ENCODE data around the gene TCF7L1. TPM values are rescaled to one million over a fixed set of nuclear protein-coding genes. Genes with fewer than 3 reads are reported as not detected.

Gene TCF7L1
- total RNA-seq, 4 donors from 2014 or later, result 0.55 to 3.0 (median 1.8) TPM

DNA sequence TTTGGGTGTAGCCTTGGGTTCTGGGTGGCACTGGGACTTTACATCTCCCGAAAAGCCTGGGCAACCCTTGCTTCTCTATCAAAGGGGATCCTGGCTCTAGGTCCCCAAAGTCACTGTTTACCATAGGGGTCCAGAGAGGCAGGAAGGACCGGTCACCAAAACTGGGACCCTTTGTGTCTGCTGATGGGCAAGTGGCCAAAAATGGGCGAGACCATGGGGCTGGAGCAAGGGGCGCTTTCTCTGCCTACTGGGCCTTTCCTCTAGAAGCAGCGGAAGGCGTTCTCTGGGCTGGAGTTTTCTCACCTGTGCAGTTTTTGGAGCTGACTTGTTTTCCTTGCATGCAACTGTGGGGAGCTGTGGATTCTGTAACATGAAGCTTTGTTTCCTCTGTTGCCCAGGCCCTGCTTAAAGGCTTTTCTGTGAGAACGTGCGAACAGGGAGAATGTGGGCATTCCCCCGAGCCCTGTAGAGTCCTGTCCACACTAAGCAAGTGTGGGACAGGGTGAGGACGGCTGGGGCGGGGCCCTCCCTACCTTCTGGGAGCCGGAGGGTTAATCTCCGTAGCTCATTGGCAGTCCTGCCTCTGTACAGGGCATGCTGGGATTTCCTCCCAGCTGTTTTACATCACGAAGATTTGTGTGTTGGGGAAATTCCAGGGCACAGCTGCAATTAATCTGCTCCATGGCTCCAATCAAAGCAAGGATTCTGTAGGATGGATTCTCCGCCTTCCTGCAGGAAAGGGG lies 144.4 kb downstream of the TCF7L1 start:
- H3K27me3 ChIP-seq, result no peaks in the 10 kb centered on the region
- H3K9me3 ChIP-seq, result no peaks in the 10 kb centered on the region
- no peak overlapping the region for H3K4me3 ChIP-seq
- H3K27ac ChIP-seq, result peak overlapping the region; percentile 57
- H3K36me3 ChIP-seq, result no peaks in the 10 kb centered on the region
- TF ChIP-seq EP300 (IDR thresholded peaks at IDR 0.05), result no peak
- no peak for TF ChIP-seq POLR2A (IDR thresholded peaks at IDR 0.05)
- TF ChIP-seq, protein P1, sequence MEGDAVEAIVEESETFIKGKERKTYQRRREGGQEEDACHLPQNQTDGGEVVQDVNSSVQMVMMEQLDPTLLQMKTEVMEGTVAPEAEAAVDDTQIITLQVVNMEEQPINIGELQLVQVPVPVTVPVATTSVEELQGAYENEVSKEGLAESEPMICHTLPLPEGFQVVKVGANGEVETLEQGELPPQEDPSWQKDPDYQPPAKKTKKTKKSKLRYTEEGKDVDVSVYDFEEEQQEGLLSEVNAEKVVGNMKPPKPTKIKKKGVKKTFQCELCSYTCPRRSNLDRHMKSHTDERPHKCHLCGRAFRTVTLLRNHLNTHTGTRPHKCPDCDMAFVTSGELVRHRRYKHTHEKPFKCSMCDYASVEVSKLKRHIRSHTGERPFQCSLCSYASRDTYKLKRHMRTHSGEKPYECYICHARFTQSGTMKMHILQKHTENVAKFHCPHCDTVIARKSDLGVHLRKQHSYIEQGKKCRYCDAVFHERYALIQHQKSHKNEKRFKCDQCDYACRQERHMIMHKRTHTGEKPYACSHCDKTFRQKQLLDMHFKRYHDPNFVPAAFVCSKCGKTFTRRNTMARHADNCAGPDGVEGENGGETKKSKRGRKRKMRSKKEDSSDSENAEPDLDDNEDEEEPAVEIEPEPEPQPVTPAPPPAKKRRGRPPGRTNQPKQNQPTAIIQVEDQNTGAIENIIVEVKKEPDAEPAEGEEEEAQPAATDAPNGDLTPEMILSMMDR (IDR thresholded peaks at IDR 0.05), result no peak
- no peak for TF ChIP-seq POLR2AphosphoS5 (IDR thresholded peaks at IDR 0.05)
- DNase-seq (ENCODE audit: low spot score in 2 of 2), result no peak
- H3K4me1 ChIP-seq, result peaks cover 26% of the 10 kb centered on the region
- WGBS, result 32% methylated on average over 9 of the region's 15 CpGs

DNA sequence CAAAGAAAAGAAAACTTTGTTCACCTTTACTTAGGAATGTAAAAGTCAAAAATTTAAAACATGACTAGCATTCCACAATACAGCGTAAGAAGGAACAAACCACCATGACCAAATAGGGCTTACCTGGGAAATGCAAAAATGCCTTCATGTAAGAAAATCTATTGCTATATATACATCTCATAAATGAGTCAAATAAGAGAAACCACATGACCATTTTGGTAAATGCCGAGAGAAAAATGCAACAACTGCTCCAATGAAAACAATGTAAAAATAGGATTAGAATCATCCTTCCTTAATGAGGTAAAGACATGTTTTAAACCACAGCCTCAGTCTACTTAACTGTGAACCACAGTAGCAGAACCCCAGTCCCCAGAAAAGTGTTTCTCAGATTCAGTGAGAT lies 145.2 kb downstream of the TCF7L1 start:
- Histone ChIP-seq H3K27ac (no peak overlapping the region), H3K27me3 (no peaks in the 10 kb centered on the region), H3K36me3 (no peaks in the 10 kb centered on the region), H3K4me1 (peaks cover 26% of the 10 kb centered on the region), H3K9me3 (no peaks in the 10 kb centered on the region), H3K4me3 (no peak overlapping the region)
- no peak for DNase-seq (ENCODE audit: low spot score in 2 of 2)
- TF ChIP-seq POLR2A (IDR thresholded peaks at IDR 0.05) (no peak), POLR2AphosphoS5 (IDR thresholded peaks at IDR 0.05) (no peak), EP300 (IDR thresholded peaks at IDR 0.05) (no peak)
- TF ChIP-seq, protein P1 (IDR thresholded peaks at IDR 0.05), result no peak
- WGBS, result 59% methylated on average over 2 of the region's 2 CpGs

DNA sequence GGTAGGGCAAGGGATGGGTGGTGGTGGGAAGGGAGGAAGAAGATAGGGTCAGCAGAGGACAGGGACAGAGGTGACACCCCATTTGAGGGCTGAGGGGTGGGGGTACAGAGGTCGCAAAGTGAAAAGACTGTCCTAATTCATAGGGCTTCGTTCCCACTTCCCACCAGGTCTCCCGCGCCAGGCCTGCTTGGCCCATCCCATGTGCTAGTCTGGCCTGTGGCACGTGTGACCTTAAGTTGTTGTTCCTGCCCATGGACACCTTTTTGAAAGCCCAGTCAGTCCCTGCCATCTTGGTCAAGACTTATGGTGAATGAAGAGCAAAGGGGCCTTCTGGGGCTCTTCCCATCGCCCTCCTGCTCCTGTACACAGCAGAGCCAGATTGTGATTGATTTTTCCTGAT lies 148.4 kb downstream of the TCF7L1 start:
- H3K27ac ChIP-seq, result no peak overlapping the region
- 91% methylated on average over 6 of the region's 6 CpGs for WGBS

DNA sequence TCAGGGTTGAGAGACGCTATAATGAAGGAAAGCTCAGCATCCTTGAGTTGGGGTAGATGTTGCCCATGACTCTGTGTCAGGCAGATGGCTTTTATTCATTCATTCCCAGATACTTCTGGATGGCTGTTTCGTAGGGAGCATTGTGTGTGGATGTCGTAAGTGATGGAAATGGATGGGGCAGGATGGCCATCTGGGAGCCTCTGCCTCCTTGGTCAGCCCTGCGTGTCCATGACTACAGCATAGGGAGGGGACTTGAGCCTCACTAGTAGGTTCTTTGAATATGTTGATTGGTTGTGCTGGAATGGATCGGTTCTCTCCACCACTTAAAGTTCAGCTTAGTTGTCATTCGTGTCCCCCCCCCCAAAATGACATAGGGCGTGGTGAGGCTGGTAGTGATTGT lies 149.7 kb downstream of the TCF7L1 start:
- no peak overlapping the region for H3K4me3 ChIP-seq
- 90% methylated on average over 6 of the region's 7 CpGs for WGBS
- peaks cover 4% of the 10 kb centered on the region for H3K36me3 ChIP-seq
- TF ChIP-seq POLR2A (IDR thresholded peaks at IDR 0.05), result no peak
- TF ChIP-seq, protein P1 (IDR thresholded peaks at IDR 0.05), result no peak
- TF ChIP-seq EP300 (IDR thresholded peaks at IDR 0.05), result no peak
- TF ChIP-seq POLR2AphosphoS5 (IDR thresholded peaks at IDR 0.05), result no peak
- no peaks in the 10 kb centered on the region for H3K27me3 ChIP-seq
- H3K4me1 ChIP-seq, result peaks cover 25% of the 10 kb centered on the region
- no peak for DNase-seq (ENCODE audit: low spot score in 2 of 2)
- H3K9me3 ChIP-seq, result no peaks in the 10 kb centered on the region
- H3K27ac ChIP-seq, result no peak overlapping the region

More for the DNA sequence above, 148.4 kb downstream of the TCF7L1 start:
- H3K27me3 ChIP-seq, result no peaks in the 10 kb centered on the region
- H3K4me3 ChIP-seq, result no peak overlapping the region
- peaks cover 30% of the 10 kb centered on the region for H3K4me1 ChIP-seq
- peaks cover 4% of the 10 kb centered on the region for H3K36me3 ChIP-seq
- DNase-seq (ENCODE audit: low spot score in 2 of 2), result no peak
- TF ChIP-seq POLR2AphosphoS5 (IDR thresholded peaks at IDR 0.05) (no peak), EP300 (IDR thresholded peaks at IDR 0.05) (no peak), POLR2A (IDR thresholded peaks at IDR 0.05) (no peak)
- TF ChIP-seq, protein P1 (IDR thresholded peaks at IDR 0.05), result no peak
- H3K9me3 ChIP-seq, result no peaks in the 10 kb centered on the region

DNA sequence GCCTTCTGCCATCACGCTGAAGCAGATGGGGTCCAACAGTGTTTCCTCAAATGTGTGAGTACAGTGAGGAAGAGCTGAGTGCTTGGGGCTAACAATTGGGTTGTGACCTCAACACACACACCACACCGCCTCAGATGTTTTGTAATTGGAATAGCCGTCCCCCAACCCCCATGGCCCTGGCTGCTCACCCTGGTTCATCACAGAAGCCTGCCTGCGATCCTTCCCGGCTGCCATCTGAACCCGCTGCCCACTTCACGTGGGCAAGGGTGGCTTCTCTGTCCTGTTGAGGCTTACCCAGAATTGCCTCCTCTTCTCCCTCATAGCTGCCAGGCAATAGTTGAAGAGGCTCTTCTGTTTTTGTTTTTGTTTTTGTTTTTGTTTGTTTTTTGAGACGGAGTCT lies 150.4 kb downstream of the TCF7L1 start:
- Histone ChIP-seq H3K27ac (no peak overlapping the region), H3K36me3 (peaks cover 4% of the 10 kb centered on the region), H3K9me3 (no peaks in the 10 kb centered on the region), H3K4me1 (peaks cover 23% of the 10 kb centered on the region), H3K27me3 (no peaks in the 10 kb centered on the region), H3K4me3 (no peak overlapping the region)
- DNase-seq (ENCODE audit: low spot score in 2 of 2), result no peak
- WGBS, result 93% methylated on average over 8 of the region's 8 CpGs
- TF ChIP-seq POLR2AphosphoS5 (IDR thresholded peaks at IDR 0.05) (no peak), POLR2A (IDR thresholded peaks at IDR 0.05) (no peak), EP300 (IDR thresholded peaks at IDR 0.05) (no peak)
- TF ChIP-seq, protein P1 (IDR thresholded peaks at IDR 0.05), result no peak

Data from suprapubic skin (tissue), 4 donors.